Panc1 (cell line): Measurements from ENCODE around the gene SHISAL1. TPM values are rescaled to one million over a fixed set of nuclear protein-coding genes. Genes with fewer than 3 reads are reported as not detected.

Experiments used
- ATAC-seq: fragments of 200-7000 bp; cut with Tn5 transposase; 2 replicates; pipeline ENCODE4 v1.9.1; 2020; ENCODE audit warnings: mild to moderate bottlenecking, moderate library complexity
- BruUV-seq: library from RNA; stranded (reverse); fragments of 400-500 nt; replicated peaks from 2 replicates; lab custom pipeline; 2021; lab: Mats Ljungman, UMichigan
- CTCF ChIA-PET: fragments of 300-600 bp; sonication (Branson Sonifier 250); formaldehyde crosslinking; loops from one replicate; lab custom pipeline; 2022; ENCODE audit warnings: antibody characterized with exemption; lab: Charles Lee
- POLR2A ChIA-PET: fragments of 300-600 bp; sonication (Branson Sonifier 250); formaldehyde crosslinking; loops from one replicate; lab custom pipeline; 2022; ENCODE audit warnings: antibody characterized with exemption; lab: Charles Lee
- DNase-seq: peaks from one replicate; pipeline ENCODE4 v3.0.0-alpha.2; 2010; ENCODE audit warnings: low read depth, low spot score
- H3K27ac ChIP-seq: 2 replicates; pipeline ENCODE4 v1.5.1; 2011; ENCODE audit warnings: mild to moderate bottlenecking, low read length, inconsistent platforms
- H3K27me3 ChIP-seq: fragments of 200-500 bp; sonication (Bioruptor generic); 2 replicates; pipeline ENCODE4 v1.6.0; 2014; ENCODE audit warnings: low read length, inconsistent platforms; ENCODE audit not compliant: control insufficient read depth, insufficient read depth
- H3K36me3 ChIP-seq: fragments of 200-500 bp; sonication (Bioruptor generic); 2 replicates; pipeline ENCODE4 v1.5.1; 2014; ENCODE audit warnings: inconsistent platforms, mild to moderate bottlenecking, low read length, moderate library complexity; ENCODE audit not compliant: control insufficient read depth, insufficient read depth
- H3K4me1 ChIP-seq: 2 replicates; pipeline ENCODE4 v1.5.1; 2011; ENCODE audit warnings: inconsistent platforms, mild to moderate bottlenecking, low read length, moderate library complexity; ENCODE audit not compliant: control insufficient read depth, insufficient read depth
- H3K4me3 ChIP-seq, 2 experiments: 2 replicates each; pipeline ENCODE4 v1.5.1; 2011 to 2012; ENCODE audit warnings: low read depth in 2 of 2, low read length in 2 of 2, mild to moderate bottlenecking in 2 of 2, inconsistent platforms in 1 of 2, moderate library complexity in 1 of 2
- H3K9me3 ChIP-seq: fragments of 200-500 bp; sonication (Bioruptor generic); 2 replicates; pipeline ENCODE4 v1.5.1; 2014; ENCODE audit warnings: low read depth, mild to moderate bottlenecking, inconsistent platforms, low read length, moderate library complexity; ENCODE audit not compliant: control insufficient read depth, insufficient read depth
- POLR2AphosphoS5 ChIP-seq: IDR thresholded peaks from 2 replicates; pipeline ENCODE4 v1.6.1; 2012; ENCODE audit warnings: mild to moderate bottlenecking, low read depth, low read length, moderate library complexity
- SIN3A ChIP-seq: IDR thresholded peaks from 2 replicates; pipeline ENCODE4 v1.6.1; 2012; ENCODE audit warnings: low read depth, mild to moderate bottlenecking, low read length, moderate library complexity, borderline replicate concordance; ENCODE audit not compliant: insufficient read depth
- TCF7L2 ChIP-seq: IDR thresholded peaks from 2 replicates; pipeline ENCODE4 v1.6.1; 2011; ENCODE audit warnings: mild to moderate bottlenecking, low read depth, low read length, inconsistent platforms
- in situ Hi-C: cut with HindIII; loops from 2 replicates; pipeline ENCODE4 v1.10.0; 2016; ENCODE audit warnings: low sequenced_read_pairs, low pct_unique_long_range_greater_than_20kb
- intact Hi-C: fragments of 100-400 bp; cut with micrococcal nuclease; formaldehyde crosslinking; loops from one replicate; pipeline ENCODE4 v1.10.0; 2022; ENCODE audit not compliant: unreplicated experiment
- total RNA-seq: library from RNA; stranded (reverse); gene quantifications from one replicate; pipeline ENCODE4 v1.2.1, GENCODE V29; 2021; ENCODE audit not compliant: unreplicated experiment
- TF ChIP-seq, protein P1 (sequence below): fragments of 450-650 bp; IDR thresholded peaks from 2 replicates; pipeline ENCODE4 v1.5.1; 2017; ENCODE audit warnings: mild to moderate bottlenecking
- TF ChIP-seq, protein P2 (sequence below), 2 experiments: IDR thresholded peaks; 2 replicates each; pipeline ENCODE4 v1.6.1; 2011 to 2012; ENCODE audit warnings: low read depth in 2 of 2, control low read depth in 1 of 2, low read length in 1 of 2, mild to moderate bottlenecking in 1 of 2, moderate library complexity in 1 of 2; ENCODE audit not compliant: insufficient read depth in 1 of 2

SHISAL1 gene
- total RNA-seq, 1 experiment from 2014 or later = 1.2 TPM

DNA sequence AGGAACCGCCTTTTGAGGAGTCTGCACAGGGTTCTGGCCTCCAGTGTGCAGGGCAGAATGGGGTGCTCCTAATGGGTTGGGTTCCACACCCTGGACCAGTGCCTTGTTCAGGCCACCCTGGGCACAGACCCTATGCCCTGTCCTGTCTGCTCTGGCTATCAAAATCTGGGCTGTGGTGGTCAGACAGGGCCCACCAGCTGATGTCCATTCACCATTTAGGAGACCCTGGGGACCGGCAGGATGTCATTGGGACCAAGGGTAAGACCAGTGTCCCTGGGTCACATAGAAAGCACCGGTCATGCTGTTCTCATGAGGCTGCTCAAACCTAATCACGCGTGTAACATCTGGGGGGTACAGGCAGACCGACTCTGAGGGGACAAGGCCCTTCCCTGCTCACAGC, 94.7 kb downstream of the SHISAL1 start:
- ChIA-PET POLR2A (no interaction called here), CTCF (no interaction called here)
- intact Hi-C loops (no loop called here), in situ Hi-C loops (no loop called here)
- H3K9me3 ChIP-seq = no peaks in the 10 kb centered on the region
- no TSS peak for BruUV-seq
- H3K4me1 ChIP-seq = no peaks in the 10 kb centered on the region
- no peaks in the 10 kb centered on the region for H3K27me3 ChIP-seq
- DNase-seq (no peak), ATAC-seq (no peak)
- H3K4me3 ChIP-seq = no peak overlapping the region
- H3K36me3 ChIP-seq = no peaks in the 10 kb centered on the region
- no peak overlapping the region for H3K27ac ChIP-seq
- TF ChIP-seq SIN3A (no peak), TCF7L2 (no peak), POLR2AphosphoS5 (no peak)
- TF ChIP-seq, protein P1, sequence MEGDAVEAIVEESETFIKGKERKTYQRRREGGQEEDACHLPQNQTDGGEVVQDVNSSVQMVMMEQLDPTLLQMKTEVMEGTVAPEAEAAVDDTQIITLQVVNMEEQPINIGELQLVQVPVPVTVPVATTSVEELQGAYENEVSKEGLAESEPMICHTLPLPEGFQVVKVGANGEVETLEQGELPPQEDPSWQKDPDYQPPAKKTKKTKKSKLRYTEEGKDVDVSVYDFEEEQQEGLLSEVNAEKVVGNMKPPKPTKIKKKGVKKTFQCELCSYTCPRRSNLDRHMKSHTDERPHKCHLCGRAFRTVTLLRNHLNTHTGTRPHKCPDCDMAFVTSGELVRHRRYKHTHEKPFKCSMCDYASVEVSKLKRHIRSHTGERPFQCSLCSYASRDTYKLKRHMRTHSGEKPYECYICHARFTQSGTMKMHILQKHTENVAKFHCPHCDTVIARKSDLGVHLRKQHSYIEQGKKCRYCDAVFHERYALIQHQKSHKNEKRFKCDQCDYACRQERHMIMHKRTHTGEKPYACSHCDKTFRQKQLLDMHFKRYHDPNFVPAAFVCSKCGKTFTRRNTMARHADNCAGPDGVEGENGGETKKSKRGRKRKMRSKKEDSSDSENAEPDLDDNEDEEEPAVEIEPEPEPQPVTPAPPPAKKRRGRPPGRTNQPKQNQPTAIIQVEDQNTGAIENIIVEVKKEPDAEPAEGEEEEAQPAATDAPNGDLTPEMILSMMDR = no peak
- TF ChIP-seq, protein P2, sequence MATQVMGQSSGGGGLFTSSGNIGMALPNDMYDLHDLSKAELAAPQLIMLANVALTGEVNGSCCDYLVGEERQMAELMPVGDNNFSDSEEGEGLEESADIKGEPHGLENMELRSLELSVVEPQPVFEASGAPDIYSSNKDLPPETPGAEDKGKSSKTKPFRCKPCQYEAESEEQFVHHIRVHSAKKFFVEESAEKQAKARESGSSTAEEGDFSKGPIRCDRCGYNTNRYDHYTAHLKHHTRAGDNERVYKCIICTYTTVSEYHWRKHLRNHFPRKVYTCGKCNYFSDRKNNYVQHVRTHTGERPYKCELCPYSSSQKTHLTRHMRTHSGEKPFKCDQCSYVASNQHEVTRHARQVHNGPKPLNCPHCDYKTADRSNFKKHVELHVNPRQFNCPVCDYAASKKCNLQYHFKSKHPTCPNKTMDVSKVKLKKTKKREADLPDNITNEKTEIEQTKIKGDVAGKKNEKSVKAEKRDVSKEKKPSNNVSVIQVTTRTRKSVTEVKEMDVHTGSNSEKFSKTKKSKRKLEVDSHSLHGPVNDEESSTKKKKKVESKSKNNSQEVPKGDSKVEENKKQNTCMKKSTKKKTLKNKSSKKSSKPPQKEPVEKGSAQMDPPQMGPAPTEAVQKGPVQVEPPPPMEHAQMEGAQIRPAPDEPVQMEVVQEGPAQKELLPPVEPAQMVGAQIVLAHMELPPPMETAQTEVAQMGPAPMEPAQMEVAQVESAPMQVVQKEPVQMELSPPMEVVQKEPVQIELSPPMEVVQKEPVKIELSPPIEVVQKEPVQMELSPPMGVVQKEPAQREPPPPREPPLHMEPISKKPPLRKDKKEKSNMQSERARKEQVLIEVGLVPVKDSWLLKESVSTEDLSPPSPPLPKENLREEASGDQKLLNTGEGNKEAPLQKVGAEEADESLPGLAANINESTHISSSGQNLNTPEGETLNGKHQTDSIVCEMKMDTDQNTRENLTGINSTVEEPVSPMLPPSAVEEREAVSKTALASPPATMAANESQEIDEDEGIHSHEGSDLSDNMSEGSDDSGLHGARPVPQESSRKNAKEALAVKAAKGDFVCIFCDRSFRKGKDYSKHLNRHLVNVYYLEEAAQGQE (IDR thresholded peaks at IDR 0.05; ENCODE audit: insufficient read depth in 1 of 2, low read depth in 2 of 2, low read length in 1 of 2) = no peak

DNA sequence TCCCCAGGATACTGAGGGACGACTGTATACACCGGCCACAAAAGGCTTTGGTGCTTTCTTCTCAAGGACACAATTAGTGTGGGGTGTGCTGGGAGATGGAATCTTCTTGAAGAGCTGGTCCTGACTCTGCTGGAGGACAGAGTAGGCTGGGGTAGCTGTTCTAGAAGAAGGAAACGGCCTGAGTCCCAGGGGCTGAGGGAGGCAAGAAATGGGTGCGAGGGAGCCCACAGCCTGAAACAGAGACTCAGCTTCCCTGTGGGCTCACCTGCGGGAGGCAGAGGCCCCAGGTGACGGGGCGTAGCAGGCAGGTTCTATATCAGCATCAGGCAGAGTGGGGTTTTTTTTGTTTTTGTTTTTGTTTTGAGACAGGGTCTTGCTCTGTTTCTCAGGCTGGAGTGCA, 95.4 kb downstream of the SHISAL1 start:
- ChIA-PET CTCF (interaction anchor here (0.6 kb wide), 1 partner anchor 1817 kb away, joined by 3 read pairs; no protein-coding TSS in a partner anchor), POLR2A (no interaction called here)

More for the DNA sequence above, 95.4 kb downstream of the SHISAL1 start:
- TF ChIP-seq TCF7L2 = no peak
- TF ChIP-seq, protein P1 = no peak
- no peak for TF ChIP-seq SIN3A
- TF ChIP-seq, protein P2 (IDR thresholded peaks at IDR 0.05; ENCODE audit: insufficient read depth in 1 of 2, low read depth in 2 of 2, low read length in 1 of 2) = no peak
- TF ChIP-seq POLR2AphosphoS5 = no peak
- in situ Hi-C loops (no loop called here), intact Hi-C loops (no loop called here)
- no peak overlapping the region for H3K4me3 ChIP-seq
- H3K27me3 ChIP-seq = no peaks in the 10 kb centered on the region
- no peak overlapping the region for H3K27ac ChIP-seq
- no peak for DNase-seq
- H3K9me3 ChIP-seq = no peaks in the 10 kb centered on the region
- H3K36me3 ChIP-seq = no peaks in the 10 kb centered on the region
- BruUV-seq = no TSS peak
- ATAC-seq = no peak
- H3K4me1 ChIP-seq = no peaks in the 10 kb centered on the region
